Measurements from ENCODE around the gene PRKAG2. TPM values are rescaled to one million over a fixed set of nuclear protein-coding genes. Genes with fewer than 3 reads are reported as not detected.

The PRKAG2 gene
- total RNA-seq, 1 donor from 2014 or later: 35.6 TPM

- peak; percentile 98 for ATAC-seq
Observed at GRCh38 chr7:151744656-151745638, 132.0 kb downstream of the PRKAG2 start.

GRCh38 chr7:151744051-151744580 is 132.8 kb downstream of the PRKAG2 start:
- Histone ChIP-seq H3K36me3 (no peaks in the 10 kb centered on the region), H3K4me1 (peaks cover 36% of the 10 kb centered on the region), H3K27me3 (no peaks in the 10 kb centered on the region), H3K4me3 (no peak overlapping the region), H3K9me3 (no peaks in the 10 kb centered on the region), H3K27ac (no peak overlapping the region)
- TF ChIP-seq CTCF (IDR thresholded peaks at IDR 0.05): no peak
- DNase-seq (no peak), ATAC-seq (no peak)
- intact Hi-C loops (cut with DNase I): no loop called here

More at GRCh38 chr7:151744656-151745638, 132.0 kb downstream of the PRKAG2 start:
- Histone ChIP-seq H3K4me1 (peaks cover 36% of the 10 kb centered on the region), H3K4me3 (no peak overlapping the region), H3K36me3 (no peaks in the 10 kb centered on the region), H3K27me3 (no peaks in the 10 kb centered on the region), H3K27ac (peak overlapping the region; percentile 72), H3K9me3 (no peaks in the 10 kb centered on the region)
- TF ChIP-seq CTCF (IDR thresholded peaks at IDR 0.05): peak; percentile 30
- DNase-seq: peak; percentile 95
- intact Hi-C loops (cut with DNase I): no loop called here

- no peak for TF ChIP-seq CTCF (IDR thresholded peaks at IDR 0.05)
- Histone ChIP-seq H3K27me3 (no peaks in the 10 kb centered on the region), H3K36me3 (no peaks in the 10 kb centered on the region), H3K27ac (no peak overlapping the region), H3K9me3 (no peaks in the 10 kb centered on the region), H3K4me1 (peaks cover 36% of the 10 kb centered on the region), H3K4me3 (no peak overlapping the region)
- ATAC-seq (no peak), DNase-seq (no peak)
- intact Hi-C loops (cut with DNase I): no loop called here
Observed at GRCh38 chr7:151743481-151743983, 133.4 kb downstream of the PRKAG2 start.

- Histone ChIP-seq H3K4me1 (peaks cover 36% of the 10 kb centered on the region), H3K9me3 (no peaks in the 10 kb centered on the region), H3K4me3 (no peak overlapping the region), H3K27ac (no peak overlapping the region), H3K27me3 (no peaks in the 10 kb centered on the region), H3K36me3 (no peaks in the 10 kb centered on the region)
- ATAC-seq (no peak), DNase-seq (no peak)
- no peak for TF ChIP-seq CTCF (IDR thresholded peaks at IDR 0.05)
- intact Hi-C loops (cut with DNase I): no loop called here
Observed at GRCh38 chr7:151742713-151743480, 134.0 kb downstream of the PRKAG2 start.

- TF ChIP-seq CTCF (IDR thresholded peaks at IDR 0.05): no peak
- Histone ChIP-seq H3K9me3 (no peaks in the 10 kb centered on the region), H3K27me3 (no peaks in the 10 kb centered on the region), H3K4me1 (peaks cover 42% of the 10 kb centered on the region), H3K27ac (no peak overlapping the region), H3K36me3 (no peaks in the 10 kb centered on the region), H3K4me3 (no peak overlapping the region)
- intact Hi-C loops (cut with DNase I): no loop called here
- no peak for ATAC-seq
- DNase-seq: no peak
Observed at GRCh38 chr7:151741585-151741984, 135.3 kb downstream of the PRKAG2 start.

Measured in upper lobe of right lung (tissue), 1 donor.